Sigmoid colon (tissue), 4 donors: ENCODE measurements around the gene MBOAT7.
"Not testable (repeated sequence)": the region's sequence is repeated elsewhere in the genome, so short reads cannot be mapped to it uniquely, and the experiment has no call there.

Source experiments
- EP300 ChIP-seq, 4 donors: sonication (generic); formaldehyde crosslinking; IDR thresholded peaks; one replicate each; pipeline ENCODE4 v1.6.1; 2017; ENCODE audit warnings: antibody characterized with exemption in 4 of 4
- POLR2A ChIP-seq, 2 donors: fragments of 450-650 bp; IDR thresholded peaks; one replicate each; pipeline ENCODE4 v1.6.1; 2016; ENCODE audit warnings: antibody characterized with exemption in 2 of 2, mild to moderate bottlenecking in 2 of 2, moderate library complexity in 2 of 2
- TF ChIP-seq, protein P1 (sequence below), 4 experiments: fragments of 450-650 bp in 3 of 4; fragments of 200-600 bp in 1 of 4; IDR thresholded peaks; one replicate each; pipeline ENCODE4 v1.5.1; 2016 to 2019; ENCODE audit warnings: antibody characterized with exemption in 4 of 4, mild to moderate bottlenecking in 3 of 4, moderate library complexity in 2 of 4

DNA sequence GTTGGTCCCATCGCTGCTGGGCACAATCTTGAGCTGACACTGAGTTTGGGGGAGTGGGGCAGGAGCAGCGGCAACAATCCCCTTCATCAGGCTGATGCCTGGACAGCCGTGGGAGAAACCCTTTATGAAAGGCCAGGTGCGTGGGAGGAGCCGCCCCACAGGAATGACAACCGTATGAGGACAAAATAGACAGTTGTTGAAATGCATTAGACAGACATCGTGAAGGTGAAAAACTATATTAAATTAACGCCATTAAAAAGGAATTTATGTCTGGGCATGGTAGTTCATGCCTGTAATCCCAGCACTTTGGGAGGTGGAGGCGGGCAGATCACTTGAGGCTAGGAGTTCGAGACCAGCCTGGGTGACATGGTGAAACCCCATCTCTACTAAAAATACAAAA lies 35.2 kb upstream of the MBOAT7 start:
- TF ChIP-seq, protein P1, sequence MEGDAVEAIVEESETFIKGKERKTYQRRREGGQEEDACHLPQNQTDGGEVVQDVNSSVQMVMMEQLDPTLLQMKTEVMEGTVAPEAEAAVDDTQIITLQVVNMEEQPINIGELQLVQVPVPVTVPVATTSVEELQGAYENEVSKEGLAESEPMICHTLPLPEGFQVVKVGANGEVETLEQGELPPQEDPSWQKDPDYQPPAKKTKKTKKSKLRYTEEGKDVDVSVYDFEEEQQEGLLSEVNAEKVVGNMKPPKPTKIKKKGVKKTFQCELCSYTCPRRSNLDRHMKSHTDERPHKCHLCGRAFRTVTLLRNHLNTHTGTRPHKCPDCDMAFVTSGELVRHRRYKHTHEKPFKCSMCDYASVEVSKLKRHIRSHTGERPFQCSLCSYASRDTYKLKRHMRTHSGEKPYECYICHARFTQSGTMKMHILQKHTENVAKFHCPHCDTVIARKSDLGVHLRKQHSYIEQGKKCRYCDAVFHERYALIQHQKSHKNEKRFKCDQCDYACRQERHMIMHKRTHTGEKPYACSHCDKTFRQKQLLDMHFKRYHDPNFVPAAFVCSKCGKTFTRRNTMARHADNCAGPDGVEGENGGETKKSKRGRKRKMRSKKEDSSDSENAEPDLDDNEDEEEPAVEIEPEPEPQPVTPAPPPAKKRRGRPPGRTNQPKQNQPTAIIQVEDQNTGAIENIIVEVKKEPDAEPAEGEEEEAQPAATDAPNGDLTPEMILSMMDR (IDR thresholded peaks at IDR 0.05): not testable (repeated sequence)
- not testable (repeated sequence) for TF ChIP-seq EP300, POLR2A (IDR thresholded peaks at IDR 0.05)
